Stimulated activated CD4-positive, alpha-beta T cell treated with anti-CD3 and anti-CD28 coated beads, Interleukin-15, amount 100 ng/mL, for 1 hour (primary cell): ENCODE results near the gene NBAS.

Experiments used
- DNase-seq, 2 donors: peaks; one replicate each; pipeline ENCODE4 v3.0.0-alpha.2; 2020; ENCODE audit warnings: low read depth in 1 of 2, low spot score in 1 of 2

Gene NBAS

GRCh38 chr2:15316370-15316814 is 244.7 kb downstream of the NBAS start:
- no peak for DNase-seq

DNA sequence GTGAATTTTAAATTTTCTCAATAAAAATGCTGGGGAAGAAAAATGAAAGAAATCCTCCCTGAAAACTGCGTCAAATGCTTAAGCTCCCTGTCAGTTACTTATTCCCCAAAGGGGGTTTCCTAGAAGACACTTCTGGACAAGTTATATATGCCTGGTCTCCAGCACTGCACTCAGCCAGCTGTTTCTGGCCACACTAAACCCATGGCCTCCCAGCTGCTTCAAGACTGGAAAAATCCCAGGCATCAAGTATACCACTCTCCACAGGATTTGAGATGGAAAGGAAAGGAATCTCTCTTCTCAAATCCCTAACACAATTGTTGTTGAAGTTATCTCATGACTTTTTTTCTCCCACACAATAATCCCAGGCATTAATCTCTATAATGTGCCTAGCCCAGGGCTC is 245.7 kb downstream of the NBAS start:
- no peak for DNase-seq

DNA sequence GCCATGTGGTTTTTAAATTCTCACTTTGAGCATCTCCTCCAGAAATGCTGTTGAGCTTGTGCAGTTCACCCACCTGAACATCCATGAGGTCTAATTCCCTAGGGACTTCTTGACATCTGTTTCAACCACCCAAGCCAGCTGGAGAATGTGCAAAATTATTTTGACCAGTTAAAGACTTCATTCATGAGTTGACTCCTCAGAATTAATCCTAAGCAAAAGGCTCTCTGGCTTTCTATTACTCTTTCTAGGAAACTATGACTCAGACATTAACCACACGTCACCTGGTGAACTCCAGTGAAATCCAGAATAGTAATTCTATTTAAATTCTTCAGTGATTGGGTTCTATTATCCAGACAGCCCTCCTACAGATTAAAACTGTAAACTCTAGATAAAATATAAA is 247.5 kb downstream of the NBAS start:
- DNase-seq, result no peak

- DNase-seq, result no peak
These were observed 249.2 kb downstream of the NBAS start for GRCh38 chr2:15311926-15312325.

DNA sequence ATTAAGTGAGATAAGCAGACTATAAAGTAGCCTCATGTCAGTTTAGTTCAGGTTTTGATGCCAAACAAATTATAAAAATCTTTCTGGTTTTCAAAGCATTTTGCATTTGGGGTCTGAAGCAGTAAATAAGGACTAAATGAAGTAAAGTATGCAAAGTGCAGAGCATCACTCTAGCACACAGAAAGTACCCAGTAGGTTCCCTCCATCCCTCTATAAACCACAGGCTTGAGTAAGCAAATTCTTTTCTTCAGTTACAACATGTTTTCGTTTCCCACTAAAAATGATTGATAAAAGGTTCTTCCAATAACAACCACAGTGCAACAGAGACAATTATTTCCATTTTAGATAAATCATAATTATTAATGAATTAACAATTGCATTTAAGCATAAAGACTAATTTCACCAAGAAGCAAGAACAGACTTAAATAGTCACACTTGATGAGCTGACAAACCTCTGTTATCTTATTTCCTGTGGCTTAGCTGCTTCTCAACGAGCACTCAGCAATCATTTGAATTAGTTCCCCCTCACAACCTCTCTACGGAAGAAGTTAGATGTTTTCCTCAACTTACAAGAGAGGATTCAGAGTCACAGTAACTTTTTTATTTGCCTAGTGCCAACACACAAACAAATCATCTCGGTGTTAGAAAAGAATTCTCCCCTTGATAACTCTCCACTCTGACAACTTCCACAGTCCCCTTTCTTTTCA is 249.8 kb downstream of the NBAS start:
- DNase-seq, result no peak

DNA sequence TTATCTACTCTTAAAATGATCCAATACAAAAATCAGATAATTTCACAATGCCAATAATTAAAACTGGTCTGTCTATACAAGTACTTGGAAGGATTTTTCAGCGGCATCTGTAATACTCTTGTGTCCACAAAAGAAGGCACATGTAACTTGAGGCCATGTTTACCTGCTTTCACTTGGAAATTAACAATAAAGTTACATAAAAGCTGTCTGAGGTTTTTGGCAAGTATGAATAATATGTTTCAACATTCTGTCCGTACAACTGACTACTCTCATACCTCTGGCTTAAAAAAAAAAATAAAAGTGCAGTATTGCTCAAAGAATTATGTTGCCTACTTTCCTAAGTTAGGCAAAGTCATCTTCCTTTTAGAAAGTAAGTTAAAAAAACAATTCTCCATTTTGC is 253.6 kb downstream of the NBAS start:
- no peak for DNase-seq

DNA sequence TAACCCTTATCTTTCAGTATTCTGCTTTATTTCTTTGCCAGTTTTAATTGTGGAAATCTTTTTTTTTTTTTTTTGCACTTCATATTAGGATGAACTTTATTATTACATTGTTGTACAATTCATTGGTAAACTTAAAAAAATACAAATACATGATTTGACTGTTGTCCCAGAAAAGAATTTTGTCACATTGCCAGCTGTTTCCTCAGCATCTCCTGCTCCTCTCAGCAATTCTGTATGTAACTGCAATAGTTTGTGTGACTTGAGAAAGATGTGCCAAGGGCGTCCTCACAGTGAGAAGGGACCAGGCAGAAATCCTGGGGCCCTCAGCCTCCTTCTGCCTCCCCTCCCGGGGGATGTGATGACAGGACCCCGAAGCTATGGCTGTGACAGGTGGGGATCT is 254.4 kb downstream of the NBAS start:
- DNase-seq, result no peak

GRCh38 chr2:15303874-15304273 is 257.3 kb downstream of the NBAS start:
- no peak for DNase-seq

DNA sequence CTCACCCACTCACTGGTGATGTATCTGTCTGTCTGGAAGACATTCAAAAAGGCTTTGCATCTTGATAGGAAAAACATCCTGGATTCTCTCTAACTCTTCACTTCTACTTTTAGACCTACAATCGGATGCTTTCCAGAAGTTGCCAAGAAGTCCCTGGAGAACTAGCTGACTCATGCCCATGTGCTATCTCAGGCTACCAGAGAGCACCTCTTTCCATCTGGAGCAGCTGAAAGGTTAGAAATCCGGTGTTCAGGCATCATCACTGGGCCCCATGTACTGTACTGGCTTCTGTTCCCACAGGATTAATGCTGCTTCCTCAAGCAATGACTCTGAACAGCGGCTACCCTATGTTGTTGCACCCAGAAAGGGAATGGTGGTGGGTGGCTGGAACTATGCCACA is 259.0 kb downstream of the NBAS start:
- DNase-seq, result no peak

- no peak for DNase-seq
These were observed 260.2 kb downstream of the NBAS start for GRCh38 chr2:15300624-15301573.

DNA sequence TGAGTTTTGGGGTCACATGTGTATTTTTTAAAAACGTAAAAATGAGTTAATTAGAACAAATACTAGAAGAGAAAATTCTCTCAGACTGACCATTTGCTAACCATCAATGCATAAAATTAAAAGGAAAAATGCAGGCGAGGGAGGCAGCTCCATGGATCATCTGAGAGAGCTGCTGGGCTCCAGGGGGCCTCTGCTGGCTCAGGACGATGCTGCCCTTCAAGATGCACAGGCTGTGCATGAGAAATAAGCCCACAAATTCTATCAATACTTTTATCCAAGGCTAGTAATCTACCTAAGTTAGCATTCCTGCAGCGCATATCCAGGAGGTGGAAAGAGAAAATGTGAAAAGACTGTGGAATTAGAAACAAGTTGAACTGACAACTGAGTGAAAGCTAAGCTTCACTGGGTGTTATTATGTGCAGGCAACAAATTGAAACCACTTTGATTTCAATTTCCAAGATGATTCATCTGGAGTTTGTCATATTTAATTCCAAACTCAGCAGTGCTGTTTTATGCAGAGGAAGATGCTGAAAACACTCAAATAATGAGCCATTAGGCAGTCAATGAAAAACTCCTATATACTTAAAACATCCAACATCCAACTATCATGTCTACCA is 261.1 kb downstream of the NBAS start:
- DNase-seq, result no peak

GRCh38 chr2:15298770-15299169 is 262.4 kb downstream of the NBAS start:
- no peak for DNase-seq

GRCh38 chr2:15293262-15293937 is 267.7 kb downstream of the NBAS start:
- no peak for DNase-seq

- DNase-seq, result no peak
These were observed 273.5 kb downstream of the NBAS start for GRCh38 chr2:15287447-15288184.

- no peak for DNase-seq
These were observed 276.5 kb downstream of the NBAS start for GRCh38 chr2:15284614-15285013.

- no peak for DNase-seq
These were observed 279.5 kb downstream of the NBAS start for GRCh38 chr2:15281681-15282080.

GRCh38 chr2:15279201-15279876 is 281.8 kb downstream of the NBAS start:
- no peak for DNase-seq

DNA sequence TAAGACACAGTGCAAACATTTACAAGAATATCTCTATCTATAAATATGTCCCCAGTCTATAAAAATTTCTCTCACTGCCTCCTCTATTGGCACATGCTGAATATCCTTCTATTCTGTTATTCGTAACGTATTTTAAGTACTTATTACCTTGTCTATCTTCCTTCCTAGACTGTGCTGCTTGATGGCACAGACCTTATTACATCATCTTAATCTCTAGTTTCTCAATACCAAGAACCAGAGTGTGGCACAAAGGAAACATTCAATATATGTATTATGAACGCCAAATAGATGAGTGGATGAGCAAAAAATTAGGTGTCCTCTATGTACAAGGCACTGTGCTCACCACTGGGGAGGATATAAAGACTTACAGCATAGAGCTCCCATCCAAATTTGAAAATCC is 282.8 kb downstream of the NBAS start:
- DNase-seq, result no peak

DNA sequence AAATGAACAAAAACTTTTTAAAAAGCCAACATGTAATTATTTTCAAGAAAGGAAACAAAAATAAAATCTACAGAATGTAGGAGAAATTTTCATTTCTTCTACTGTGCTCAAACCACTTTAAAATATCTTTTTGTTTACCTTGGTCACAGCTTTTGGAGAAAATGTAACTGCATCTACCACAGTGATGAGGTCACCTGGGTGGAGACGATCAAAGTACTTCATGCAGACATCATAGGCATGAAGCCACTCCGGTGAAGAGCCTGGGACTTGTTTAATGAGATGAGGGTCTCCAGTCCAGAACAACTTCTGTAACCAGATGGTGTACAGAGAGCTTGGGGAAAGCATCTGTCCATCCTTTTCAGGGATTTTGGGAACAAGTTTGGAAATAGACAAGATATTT is 285.8 kb downstream of the NBAS start:
- DNase-seq, result no peak

GRCh38 chr2:15273452-15273851 is 287.7 kb downstream of the NBAS start:
- no peak for DNase-seq
